Smooth muscle cell (in vitro differentiated cells): ENCODE data around the gene NDUFA7. TPM values are rescaled to one million over a fixed set of nuclear protein-coding genes. Genes with fewer than 3 reads are reported as not detected.
A peak's percentile ranks its signal among the peaks of the same experiment; 100 is the strongest.
"Not testable (repeated sequence)": the region's sequence is repeated elsewhere in the genome, so short reads cannot be mapped to it uniquely, and the experiment has no call there.

Experiments used
- DNase-seq: peaks from one replicate; lab custom pipeline; 2025; ENCODE audit not compliant: unreplicated experiment; lab: John Stamatoyannopoulos, UW
- H2AFZ ChIP-seq: fragments of 200-600 bp; sonication (generic); 2 replicates; pipeline ENCODE4 v1.6.0; 2016; ENCODE audit warnings: antibody characterized with exemption, low read depth, mild to moderate bottlenecking
- H3F3A ChIP-seq: fragments of 200-600 bp; sonication (generic); 2 replicates; pipeline ENCODE4 v1.6.0; 2017; ENCODE audit warnings: antibody characterized with exemption, low read depth
- H3K27ac ChIP-seq: fragments of 200-600 bp; sonication (generic); 2 replicates; pipeline ENCODE4 v1.5.1; 2016; ENCODE audit warnings: low read depth, mild to moderate bottlenecking
- H3K27me3 ChIP-seq: fragments of 200-600 bp; sonication (generic); 2 replicates; pipeline ENCODE4 v1.6.1; 2016; ENCODE audit warnings: low read depth, mild to moderate bottlenecking
- H3K36me3 ChIP-seq: fragments of 200-600 bp; sonication (generic); 2 replicates; pipeline ENCODE4 v1.5.1; 2016; ENCODE audit warnings: low read depth
- H3K4me1 ChIP-seq: fragments of 200-600 bp; sonication (generic); 2 replicates; pipeline ENCODE4 v1.5.1; 2016; ENCODE audit warnings: low read depth
- H3K4me2 ChIP-seq: fragments of 200-600 bp; sonication (generic); 2 replicates; pipeline ENCODE4 v1.6.0; 2016; ENCODE audit warnings: mild to moderate bottlenecking
- H3K4me3 ChIP-seq: fragments of 200-600 bp; sonication (generic); 2 replicates; pipeline ENCODE4 v1.5.1; 2016; ENCODE audit warnings: mild to moderate bottlenecking
- H3K79me2 ChIP-seq: fragments of 200-600 bp; sonication (generic); 2 replicates; pipeline ENCODE4 v1.6.0; 2016; ENCODE audit warnings: low read depth, mild to moderate bottlenecking
- H3K9ac ChIP-seq: fragments of 200-600 bp; sonication (generic); 2 replicates; pipeline ENCODE4 v1.6.0; 2016; ENCODE audit warnings: low read depth
- H3K9me3 ChIP-seq: fragments of 200-600 bp; sonication (generic); replicated peaks from 2 replicates; pipeline ENCODE4 v1.5.1; 2016; ENCODE audit warnings: low read depth
- H4K20me1 ChIP-seq: fragments of 200-600 bp; sonication (generic); 2 replicates; pipeline ENCODE4 v1.6.0; 2016; ENCODE audit warnings: low read depth
- WGBS: methylation state at CpG from one replicate; pipeline ENCODE4 v1.1.7; 2016; ENCODE audit warnings: low lambda C conversion rate; 5-methylcytosine and 5-hydroxymethylcytosine counted together
- polyA plus RNA-seq: library from polyadenylated mRNA; unstranded; fragments of >200 nt; fragmentation: Nextera tagmentation; extraction: Ambion mirVana; gene quantifications from 2 replicates; pipeline ENCODE4 v1.2.1, GENCODE V29; 2016
- total RNA-seq: library from RNA; depleted of rRNA; stranded (reverse); fragments of >200 nt; gene quantifications from 2 replicates; pipeline ENCODE4 v1.2.3, GENCODE V29; 2014
- TF ChIP-seq, protein P1 (sequence below): fragments of 200-600 bp; sonication (generic); IDR thresholded peaks from 2 replicates; pipeline ENCODE4 v1.5.1; 2017; ENCODE audit warnings: borderline replicate concordance, mild to moderate bottlenecking, antibody characterized with exemption; ENCODE audit not compliant: insufficient read depth, poor library complexity, severe bottlenecking

NDUFA7 gene
- total and polyA plus RNA-seq, 2 experiments from 2014 or later: 17.3 to 80.4 TPM

DNA sequence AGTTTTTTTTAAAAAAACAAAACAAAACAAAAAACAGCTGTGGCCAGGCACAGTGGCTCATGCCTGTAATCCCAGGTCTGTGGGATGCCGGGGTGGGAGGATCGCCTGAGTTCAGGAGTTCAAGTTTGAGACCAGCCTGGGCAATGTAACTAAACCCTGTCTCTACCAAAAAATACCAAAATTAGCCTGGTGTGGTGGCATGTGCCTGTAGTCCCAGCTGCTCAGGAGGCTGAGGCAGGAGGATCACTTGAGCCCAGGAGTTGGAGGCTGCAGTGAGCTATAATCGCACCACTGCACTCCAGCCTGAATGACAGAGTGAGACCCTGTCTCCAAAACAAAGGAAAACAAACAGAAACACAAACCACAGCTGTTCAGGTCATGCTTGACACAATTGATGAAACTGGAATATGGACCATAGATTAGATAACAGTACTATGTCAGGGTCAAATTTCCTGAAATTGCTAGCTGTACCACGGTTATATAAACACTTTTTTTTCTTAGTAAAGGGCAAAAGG, 35.9 kb upstream of the NDUFA7 start:
- TF ChIP-seq, protein P1, sequence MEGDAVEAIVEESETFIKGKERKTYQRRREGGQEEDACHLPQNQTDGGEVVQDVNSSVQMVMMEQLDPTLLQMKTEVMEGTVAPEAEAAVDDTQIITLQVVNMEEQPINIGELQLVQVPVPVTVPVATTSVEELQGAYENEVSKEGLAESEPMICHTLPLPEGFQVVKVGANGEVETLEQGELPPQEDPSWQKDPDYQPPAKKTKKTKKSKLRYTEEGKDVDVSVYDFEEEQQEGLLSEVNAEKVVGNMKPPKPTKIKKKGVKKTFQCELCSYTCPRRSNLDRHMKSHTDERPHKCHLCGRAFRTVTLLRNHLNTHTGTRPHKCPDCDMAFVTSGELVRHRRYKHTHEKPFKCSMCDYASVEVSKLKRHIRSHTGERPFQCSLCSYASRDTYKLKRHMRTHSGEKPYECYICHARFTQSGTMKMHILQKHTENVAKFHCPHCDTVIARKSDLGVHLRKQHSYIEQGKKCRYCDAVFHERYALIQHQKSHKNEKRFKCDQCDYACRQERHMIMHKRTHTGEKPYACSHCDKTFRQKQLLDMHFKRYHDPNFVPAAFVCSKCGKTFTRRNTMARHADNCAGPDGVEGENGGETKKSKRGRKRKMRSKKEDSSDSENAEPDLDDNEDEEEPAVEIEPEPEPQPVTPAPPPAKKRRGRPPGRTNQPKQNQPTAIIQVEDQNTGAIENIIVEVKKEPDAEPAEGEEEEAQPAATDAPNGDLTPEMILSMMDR: no peak
- DNase-seq: no peak
- H3K79me2 ChIP-seq: no peaks in the 10 kb centered on the region
- H3K27me3 ChIP-seq: no peaks in the 10 kb centered on the region
- peaks cover 9% of the 10 kb centered on the region for H3F3A ChIP-seq
- H3K4me3 ChIP-seq: no peak overlapping the region
- H3K9me3 ChIP-seq: no peaks in the 10 kb centered on the region
- H4K20me1 ChIP-seq: no peaks in the 10 kb centered on the region
- H3K9ac ChIP-seq: no peak overlapping the region
- 85% methylated on average over 4 of the region's 4 CpGs for WGBS
- no peaks in the 10 kb centered on the region for H3K36me3 ChIP-seq
- no peak overlapping the region for H2AFZ ChIP-seq
- H3K4me1 ChIP-seq: peaks cover 2% of the 10 kb centered on the region
- no peak overlapping the region for H3K27ac ChIP-seq
- no peak overlapping the region for H3K4me2 ChIP-seq

DNA sequence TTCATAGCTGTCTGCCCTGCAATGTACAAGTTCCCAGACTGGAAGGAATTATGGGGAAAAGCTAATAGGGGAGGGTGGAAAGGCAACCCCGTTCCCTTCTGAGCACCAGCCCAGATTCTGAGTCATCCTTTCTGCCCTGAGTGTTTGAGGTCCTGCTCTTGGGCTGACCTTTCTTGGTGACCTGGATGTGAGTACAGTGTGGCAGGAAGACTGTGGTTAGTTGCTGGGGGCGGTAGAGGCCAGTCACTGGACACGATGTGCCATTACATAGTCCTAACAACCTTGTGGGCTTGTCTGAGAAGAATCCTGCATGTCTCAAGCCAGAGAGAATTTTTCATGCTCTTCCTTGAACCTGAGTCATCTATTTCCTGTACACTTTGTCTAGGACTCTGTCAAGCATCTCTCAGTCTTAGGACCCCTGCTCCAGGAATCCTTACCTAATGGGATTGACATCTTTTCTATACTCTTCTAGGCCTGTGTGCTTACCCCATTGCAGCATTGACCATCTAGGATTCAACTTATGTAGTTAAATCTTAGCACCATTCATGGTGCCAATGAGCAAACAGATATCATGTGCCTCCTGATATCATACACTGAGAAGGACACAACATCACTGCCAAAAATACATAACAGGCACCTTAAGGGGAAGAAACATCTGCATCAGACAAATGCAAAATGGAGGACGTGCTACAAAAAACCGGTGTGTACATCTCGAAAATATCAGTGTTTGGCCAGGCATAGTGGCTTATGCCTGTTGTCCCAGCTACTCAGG, 34.6 kb upstream of the NDUFA7 start:
- Histone ChIP-seq H3K9me3 (no peaks in the 10 kb centered on the region), H3K79me2 (no peaks in the 10 kb centered on the region), H3K4me3 (no peak overlapping the region), H3F3A (peaks cover 9% of the 10 kb centered on the region), H4K20me1 (no peaks in the 10 kb centered on the region), H3K4me2 (no peak overlapping the region), H3K36me3 (no peaks in the 10 kb centered on the region), H3K9ac (no peak overlapping the region), H2AFZ (no peak overlapping the region), H3K4me1 (peaks cover 5% of the 10 kb centered on the region), H3K27ac (peak overlapping the region; percentile 73), H3K27me3 (no peaks in the 10 kb centered on the region)
- no peak for DNase-seq
- WGBS: 52% methylated on average over 6 of the region's 6 CpGs
- TF ChIP-seq, protein P1: no peak

DNA sequence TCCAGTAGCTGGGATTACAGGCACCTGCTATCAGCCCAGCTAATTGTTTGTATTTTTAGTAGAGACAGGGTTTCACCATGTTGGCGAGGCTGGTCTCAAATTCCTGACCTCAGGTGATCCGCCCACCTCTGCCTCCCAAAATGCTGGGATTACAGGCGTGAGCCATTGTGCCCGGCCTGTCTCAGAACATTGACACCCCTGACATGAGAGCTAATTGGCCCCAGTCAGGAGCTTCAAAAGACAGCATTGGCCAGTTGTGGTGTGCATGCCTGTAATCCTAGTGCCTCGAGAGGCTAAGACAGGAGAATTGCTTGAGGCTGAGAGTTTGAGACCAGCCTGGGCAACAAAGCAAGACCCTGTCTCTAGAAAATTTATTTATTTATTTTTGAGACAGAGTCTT, 31.7 kb upstream of the NDUFA7 start:
- H3F3A ChIP-seq, H3K36me3 ChIP-seq, H3K79me2 ChIP-seq, H3K9ac ChIP-seq, H3K4me1 ChIP-seq, H3K27ac ChIP-seq, H3K27me3 ChIP-seq, H2AFZ ChIP-seq, H3K9me3 ChIP-seq, H3K4me3 ChIP-seq, DNase-seq, H4K20me1 ChIP-seq: not testable (repeated sequence)
- 54% methylated on average over 5 of the region's 5 CpGs for WGBS
- H3K4me2 ChIP-seq: peak overlapping the region; percentile 66

DNA sequence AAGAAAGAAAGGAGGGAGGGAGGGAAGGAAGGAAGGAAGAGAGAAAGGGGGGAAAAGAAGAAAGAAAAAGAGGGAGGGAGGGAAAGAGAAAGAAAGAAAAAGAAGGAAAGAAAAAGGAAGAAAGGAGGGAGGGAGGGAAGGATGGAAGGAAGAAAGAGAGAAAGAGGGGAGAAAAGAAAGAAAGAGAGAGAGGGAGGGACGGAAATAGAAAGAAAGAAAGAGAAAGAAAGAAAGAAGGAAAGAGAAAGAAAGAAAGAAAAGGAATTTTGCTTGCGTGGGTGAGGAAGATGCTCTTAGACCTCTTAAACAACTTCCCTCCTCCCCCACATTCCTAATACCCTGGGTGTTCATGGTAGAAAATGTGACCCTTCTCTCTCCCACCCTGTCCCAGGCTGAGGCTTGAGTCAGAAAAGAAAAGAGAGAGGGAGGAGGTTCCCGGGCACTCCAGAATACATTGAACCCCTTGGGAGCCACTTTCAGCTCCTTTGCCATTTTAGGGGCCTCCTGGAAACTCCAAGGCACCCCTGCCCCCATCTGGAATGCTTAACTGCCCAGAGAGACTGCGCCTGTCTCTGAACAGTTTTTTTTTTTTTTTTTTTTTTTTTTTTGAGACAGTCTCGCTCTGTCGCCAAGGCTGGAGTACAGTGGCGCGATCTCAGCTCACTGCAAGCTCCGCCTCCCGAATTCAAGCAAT, 31.1 kb upstream of the NDUFA7 start:
- Histone ChIP-seq H3K4me2 (peak overlapping the region; percentile 66), H2AFZ (peak overlapping the region; percentile 5), H3K27ac (peak overlapping the region; percentile 17), H3K79me2 (no peaks in the 10 kb centered on the region), H3K9me3 (no peaks in the 10 kb centered on the region), H3K36me3 (no peaks in the 10 kb centered on the region), H3K4me1 (peaks cover 5% of the 10 kb centered on the region), H3K27me3 (no peaks in the 10 kb centered on the region), H3K4me3 (peak overlapping the region; percentile 28), H4K20me1 (no peaks in the 10 kb centered on the region), H3F3A (peaks cover 9% of the 10 kb centered on the region), H3K9ac (no peak overlapping the region)
- WGBS: 28% methylated on average over 10 of the region's 10 CpGs
- DNase-seq: no peak
- TF ChIP-seq, protein P1: no peak

DNA sequence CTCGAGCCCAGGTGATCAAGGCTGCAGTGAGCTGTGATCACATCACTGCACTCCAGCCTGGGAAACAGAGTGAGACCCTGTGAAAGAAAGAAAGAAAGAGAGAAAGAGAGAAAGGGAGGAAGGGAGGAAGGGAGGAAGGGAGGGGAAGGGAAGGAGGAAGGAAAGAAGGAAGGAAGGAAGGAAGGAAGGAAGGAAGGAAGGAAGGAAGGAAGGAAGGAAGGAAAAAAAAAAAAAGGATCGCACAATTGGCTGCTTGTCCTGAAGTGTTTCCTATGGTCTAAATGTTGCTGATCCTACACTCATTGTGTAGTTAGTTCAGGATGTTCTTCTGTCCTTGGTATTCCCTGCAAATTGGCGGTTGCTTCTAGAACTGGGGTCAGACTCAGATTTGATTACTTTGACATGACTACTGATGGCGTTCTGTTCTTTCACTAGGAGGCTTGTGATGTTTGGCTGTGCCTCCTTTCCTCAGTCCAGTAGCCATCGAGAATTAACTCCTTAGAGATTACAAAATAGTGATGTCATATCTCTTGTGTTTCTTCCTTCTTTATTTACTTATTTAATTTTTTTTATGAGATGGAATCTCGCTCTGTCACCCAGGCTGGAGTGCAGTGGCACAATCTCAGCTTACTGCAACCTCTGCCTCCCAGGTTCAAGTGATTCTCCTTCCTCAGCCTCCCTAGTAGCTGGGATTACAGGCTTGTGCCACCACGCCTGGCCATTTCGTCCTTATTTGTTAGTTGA, 28.6 kb upstream of the NDUFA7 start:
- not testable (repeated sequence) for H4K20me1 ChIP-seq, H3K9ac ChIP-seq, H3K4me3 ChIP-seq, H3F3A ChIP-seq, H2AFZ ChIP-seq, H3K27me3 ChIP-seq, H3K36me3 ChIP-seq, H3K4me2 ChIP-seq, DNase-seq, H3K27ac ChIP-seq, H3K79me2 ChIP-seq, H3K4me1 ChIP-seq, H3K9me3 ChIP-seq
- WGBS: 84% methylated on average over 8 of the region's 8 CpGs
